ENCODE results near the gene CELSR2. TPM values are rescaled to one million over a fixed set of nuclear protein-coding genes. Genes with fewer than 3 reads are reported as not detected.

The CELSR2 gene
- polyA plus RNA-seq, 1 donor: 11.3 TPM

Other genes with a start within 250 kb of the CELSR2 start
- gene WDR47, start 207.4 kb upstream of the CELSR2 start, polyA plus RNA-seq: 8.9 TPM
- gene TAF13, start 173.5 kb upstream of the CELSR2 start, polyA plus RNA-seq: 43.0 TPM
- gene TMEM167B, start 158.8 kb upstream of the CELSR2 start, polyA plus RNA-seq: 31.5 TPM
- gene ELAPOR1, start 135.4 kb upstream of the CELSR2 start, polyA plus RNA-seq: 66.0 TPM
- gene SARS1, start 35.6 kb upstream of the CELSR2 start, polyA plus RNA-seq: 112 TPM
- gene PSRC1, start 33.6 kb downstream of the CELSR2 start, polyA plus RNA-seq: 12.9 TPM
- 13.8 TPM for gene MYBPHL, start 57.5 kb downstream of the CELSR2 start, polyA plus RNA-seq
- 41.7 TPM for gene SORT1, start 148.4 kb downstream of the CELSR2 start, polyA plus RNA-seq
- gene PSMA5, start 176.9 kb downstream of the CELSR2 start, polyA plus RNA-seq: 94.1 TPM
- gene SYPL2, start 217.0 kb downstream of the CELSR2 start, polyA plus RNA-seq: 0.60 TPM
- gene ATXN7L2, start 234.4 kb downstream of the CELSR2 start, polyA plus RNA-seq: 6.1 TPM
- 7.2 TPM for gene CYB561D1, start 244.6 kb downstream of the CELSR2 start, polyA plus RNA-seq

Data from large intestine (tissue), 1 donor.